Occipital lobe (tissue), 2 donors: ENCODE results near the gene KCTD5. TPM values are rescaled to one million over a fixed set of nuclear protein-coding genes. Genes with fewer than 3 reads are reported as not detected.
"Not testable (repeated sequence)": the region's sequence is repeated elsewhere in the genome, so short reads cannot be mapped to it uniquely, and the experiment has no call there.

ENCODE experiments used
- DNase-seq: peaks from one replicate; lab custom pipeline; 2025; lab: John Stamatoyannopoulos, UW
- total RNA-seq: library from RNA; depleted of rRNA; stranded (reverse); fragments of >200 nt; gene quantifications from one replicate; pipeline ENCODE4 v1.2.3, GENCODE V29; 2014

The KCTD5 gene
- total RNA-seq, 1 donor from 2014 or later: 20.9 TPM

GRCh38 chr16:2671741-2672140, 10.6 kb upstream of the KCTD5 start:
- DNase-seq: no peak

GRCh38 chr16:2673066-2673999, 9.0 kb upstream of the KCTD5 start:
- peak; percentile 95 for DNase-seq

- DNase-seq: no peak
These were observed 7.3 kb upstream of the KCTD5 start for GRCh38 chr16:2675021-2675420.

GRCh38 chr16:2675714-2676113, 6.6 kb upstream of the KCTD5 start:
- no peak for DNase-seq

- not testable (repeated sequence) for DNase-seq
These were observed 5.4 kb upstream of the KCTD5 start for GRCh38 chr16:2676937-2677336.

GRCh38 chr16:2678206-2678965, 3.9 kb upstream of the KCTD5 start:
- not testable (repeated sequence) for DNase-seq

- not testable (repeated sequence) for DNase-seq
These were observed 2.4 kb upstream of the KCTD5 start for GRCh38 chr16:2679902-2680301.

- not testable (repeated sequence) for DNase-seq
These were observed 2.0 kb upstream of the KCTD5 start for GRCh38 chr16:2680360-2680759.

GRCh38 chr16:2683041-2683440, 718 bp downstream of the KCTD5 start:
- not testable (repeated sequence) for DNase-seq

- DNase-seq: not testable (repeated sequence)
These were observed 3.8 kb downstream of the KCTD5 start for GRCh38 chr16:2686075-2686474.

- no peak for DNase-seq
These were observed 4.7 kb downstream of the KCTD5 start for GRCh38 chr16:2686912-2687507.

- DNase-seq: no peak
These were observed 5.4 kb downstream of the KCTD5 start for GRCh38 chr16:2687531-2688308.

- not testable (repeated sequence) for DNase-seq
These were observed 7.1 kb downstream of the KCTD5 start for GRCh38 chr16:2689422-2689821.

GRCh38 chr16:2689968-2690801, 7.9 kb downstream of the KCTD5 start:
- no peak for DNase-seq

GRCh38 chr16:2690852-2691251, 8.5 kb downstream of the KCTD5 start:
- no peak for DNase-seq

GRCh38 chr16:2691491-2692248, 9.3 kb downstream of the KCTD5 start:
- DNase-seq: no peak

- peak; percentile 80 for DNase-seq
These were observed 10.1 kb downstream of the KCTD5 start for GRCh38 chr16:2692251-2692947.

GRCh38 chr16:2692948-2693651, 10.8 kb downstream of the KCTD5 start:
- DNase-seq: peak; percentile 67
